H1 (cell line): ENCODE data around the gene BPIFB6. TPM values are rescaled to one million over a fixed set of nuclear protein-coding genes. Genes with fewer than 3 reads are reported as not detected.

Source experiments
- CTCF ChIA-PET: fragments of 300-600 bp; sonication (Branson Sonifier 250); formaldehyde crosslinking; loops from one replicate; lab custom pipeline; 2021; ENCODE audit not compliant: partially characterized antibody; lab: Charles Lee
- POLR2A ChIA-PET: fragments of 300-600 bp; sonication (Branson Sonifier 250); formaldehyde crosslinking; loops from one replicate; lab custom pipeline; 2021; ENCODE audit warnings: inconsistent platforms; ENCODE audit not compliant: partially characterized antibody; lab: Charles Lee
- DNase-seq, 2 experiments: peaks; one replicate each; pipeline versions ENCODE4 v3.0.0 to v3.0.0-alpha.2; 2010 to 2022; ENCODE audit warnings: low spot score in 2 of 2, low read depth in 1 of 2, mixed read lengths in 1 of 2
- FAIRE-seq: peaks from 2 replicates; lab custom pipeline; 2011; peaks lifted over from hg19 to GRCh38; lab: Jason Lieb, UNC
- H2AFZ ChIP-seq: 2 replicates; pipeline ENCODE4 v1.8.1; 2012; ENCODE audit warnings: low read length, inconsistent platforms
- H2AK5ac ChIP-seq: 2 replicates; pipeline ENCODE4 v1.6.1; 2013; ENCODE audit warnings: low read depth, low read length
- H2BK120ac ChIP-seq: replicated peaks from 2 replicates; pipeline ENCODE3; 2013; ENCODE audit warnings: low read depth, low read length, inconsistent platforms
- H2BK12ac ChIP-seq: 2 replicates; pipeline ENCODE4 v1.6.1; 2013; ENCODE audit warnings: low read depth, low read length
- H2BK15ac ChIP-seq: 2 replicates; pipeline ENCODE4 v1.6.1; 2013; ENCODE audit warnings: low read length
- H2BK20ac ChIP-seq: 2 replicates; pipeline ENCODE4 v1.6.1; 2013; ENCODE audit warnings: low read length
- H2BK5ac ChIP-seq: 2 replicates; pipeline ENCODE4 v1.6.1; 2013; ENCODE audit warnings: low read depth, low read length
- H3K14ac ChIP-seq: 2 replicates; pipeline ENCODE4 v1.6.1; 2013; ENCODE audit warnings: inconsistent platforms; ENCODE audit not compliant: insufficient read length
- H3K18ac ChIP-seq: 2 replicates; pipeline ENCODE4 v1.6.1; 2013; ENCODE audit warnings: low read length; ENCODE audit errors: extremely low read depth
- H3K23ac ChIP-seq: 2 replicates; pipeline ENCODE4 v1.6.1; 2013; ENCODE audit warnings: inconsistent platforms; ENCODE audit not compliant: insufficient read length
- H3K23me2 ChIP-seq: 2 replicates; pipeline ENCODE4 v1.6.1; 2013; ENCODE audit warnings: low read depth, low read length
- H3K27ac ChIP-seq: 2 replicates; pipeline ENCODE4 v1.6.1; 2011; ENCODE audit warnings: low read depth, low read length, inconsistent platforms
- H3K27me3 ChIP-seq, 4 experiments: replicated peaks in 1 of 4; 1 replicate in 1 of 4; 2 replicates in 3 of 4; pipeline versions ENCODE4 v1.6.1 to v1.8.1; 2011 to 2013; ENCODE audit warnings: low read length in 3 of 4, mild to moderate bottlenecking in 3 of 4, inconsistent platforms in 2 of 4, mixed read lengths in 2 of 4, moderate library complexity in 1 of 4; ENCODE audit not compliant: control insufficient read depth in 3 of 4, insufficient read depth in 3 of 4; ENCODE audit errors: extremely low read depth in 1 of 4
- H3K36me3 ChIP-seq, 4 experiments: 2 replicates each; pipeline versions ENCODE4 v1.6.1 to v1.8.1; 2011 to 2013; ENCODE audit warnings: mild to moderate bottlenecking in 4 of 4, low read length in 3 of 4, moderate library complexity in 2 of 4, control low read depth in 1 of 4, inconsistent platforms in 1 of 4; ENCODE audit not compliant: insufficient read depth in 4 of 4, control insufficient read depth in 2 of 4
- H3K4ac ChIP-seq: replicated peaks from 2 replicates; pipeline ENCODE3; 2013; ENCODE audit warnings: low read length, low read depth, mixed read lengths, inconsistent platforms; ENCODE audit not compliant: insufficient read length
- H3K4me1 ChIP-seq, 4 experiments: replicated peaks in 1 of 4; 1 replicate in 1 of 4; 2 replicates in 3 of 4; pipeline versions ENCODE4 v1.6.1 to v1.8.1; 2011 to 2013; ENCODE audit warnings: low read length in 3 of 4, inconsistent platforms in 2 of 4, mixed read lengths in 1 of 4; ENCODE audit not compliant: insufficient read depth in 4 of 4, control insufficient read depth in 3 of 4
- H3K4me2 ChIP-seq, 2 experiments: 2 replicates each; pipeline versions ENCODE4 v1.6.1 to v1.8.1; 2011 to 2013; ENCODE audit warnings: low read depth in 2 of 2, low read length in 2 of 2, control low read depth in 1 of 2, inconsistent platforms in 1 of 2, mild to moderate bottlenecking in 1 of 2; ENCODE audit not compliant: insufficient read depth in 1 of 2
- H3K4me3 ChIP-seq, 4 experiments: fragments of 200-600, 300-600 bp in 1 of 4; sonication (generic), shearing (Covaris generic), sonication (Bioruptor Twin) in 1 of 4; 2 replicates each; pipeline versions ENCODE4 v1.5.1 to v1.8.1; 2011 to 2016; ENCODE audit warnings: low read length in 4 of 4, low read depth in 3 of 4, control low read depth in 2 of 4, inconsistent platforms in 2 of 4, mild to moderate bottlenecking in 2 of 4, mixed read lengths in 1 of 4, moderate library complexity in 1 of 4; ENCODE audit not compliant: insufficient read depth in 2 of 4; ENCODE audit errors: extremely low read depth in 1 of 4
- H3K56ac ChIP-seq: replicated peaks from 2 replicates; pipeline ENCODE3; 2013; ENCODE audit warnings: low read depth, mild to moderate bottlenecking, mixed read lengths, low read length, inconsistent platforms; ENCODE audit not compliant: insufficient read length
- H3K79me1 ChIP-seq: 2 replicates; pipeline ENCODE4 v1.6.1; 2013; ENCODE audit warnings: low read depth, low read length, control low read depth
- H3K79me2 ChIP-seq, 2 experiments: 2 replicates each; pipeline versions ENCODE4 v1.6.1 to v1.8.1; 2012 to 2013; ENCODE audit warnings: low read length in 2 of 2, mild to moderate bottlenecking in 2 of 2, inconsistent platforms in 1 of 2; ENCODE audit not compliant: insufficient read depth in 2 of 2, control insufficient read depth in 1 of 2
- H3K9ac ChIP-seq, 4 experiments: replicated peaks in 1 of 4; 1 replicate in 1 of 4; 2 replicates in 3 of 4; pipeline versions ENCODE4 v1.6.1 to v1.8.1; 2011 to 2013; ENCODE audit warnings: low read depth in 3 of 4, low read length in 3 of 4, control low read depth in 2 of 4, mild to moderate bottlenecking in 2 of 4, moderate library complexity in 2 of 4, inconsistent platforms in 1 of 4; ENCODE audit errors: extremely low read depth in 1 of 4
- H3K9me3 ChIP-seq, 2 experiments: 2 replicates each; pipeline versions ENCODE4 v1.6.1 to v1.8.1; 2012 to 2013; ENCODE audit warnings: mild to moderate bottlenecking in 2 of 2, moderate library complexity in 2 of 2, control low read depth in 1 of 2, inconsistent platforms in 1 of 2, low read depth in 1 of 2, low read length in 1 of 2, mixed read lengths in 1 of 2; ENCODE audit not compliant: insufficient read depth in 2 of 2
- H4K20me1 ChIP-seq, 2 experiments: replicated peaks in 1 of 2; 2 replicates each; pipeline versions ENCODE3 to v1.8.1; 2011 to 2013; ENCODE audit warnings: inconsistent platforms in 2 of 2, low read length in 2 of 2, mild to moderate bottlenecking in 1 of 2; ENCODE audit not compliant: insufficient read depth in 2 of 2, control insufficient read depth in 1 of 2
- H4K5ac ChIP-seq: 2 replicates; pipeline ENCODE4 v1.6.1; 2013; ENCODE audit warnings: low read length, low read depth, mixed read lengths, inconsistent platforms; ENCODE audit not compliant: insufficient read length
- H4K8ac ChIP-seq: 2 replicates; pipeline ENCODE4 v1.8.0; 2013; ENCODE audit warnings: mild to moderate bottlenecking, moderate library complexity, low read length, inconsistent platforms; ENCODE audit not compliant: insufficient read depth; ENCODE audit errors: extremely low read depth
- H4K91ac ChIP-seq: replicated peaks from 2 replicates; pipeline ENCODE3; 2013; ENCODE audit warnings: low read length, mixed read lengths, inconsistent platforms; ENCODE audit not compliant: insufficient read length
- CHD2 ChIP-seq: IDR thresholded peaks from 2 replicates; pipeline ENCODE4 v1.6.1; 2012; ENCODE audit warnings: low read length, improper control_type of control experiment
- CTBP2 ChIP-seq: IDR thresholded peaks from 2 replicates; pipeline ENCODE4 v1.7.0; 2011; ENCODE audit warnings: borderline replicate concordance, mild to moderate bottlenecking, moderate library complexity, mixed read lengths, low read length; ENCODE audit not compliant: insufficient read depth, insufficient read length
- HDAC2 ChIP-seq, 2 experiments: fragments of 300-600 bp in 1 of 2; sonication (generic) in 1 of 2; IDR thresholded peaks; 2 replicates each; pipeline ENCODE4 v1.6.1; 2011 to 2012; ENCODE audit warnings: low read depth in 2 of 2, low read length in 2 of 2, mild to moderate bottlenecking in 2 of 2, moderate library complexity in 2 of 2, borderline replicate concordance in 1 of 2, inconsistent platforms in 1 of 2
- MAFK ChIP-seq: IDR thresholded peaks from 2 replicates; pipeline ENCODE4 v1.6.1; 2012; ENCODE audit warnings: low read depth, mild to moderate bottlenecking, improper control_type of control experiment, low read length
- SP4 ChIP-seq: IDR thresholded peaks from 2 replicates; pipeline ENCODE4 v1.6.1; 2012; ENCODE audit warnings: low read length, inconsistent platforms
- TAF1 ChIP-seq: IDR thresholded peaks from 2 replicates; pipeline ENCODE4 v1.6.1; 2011; ENCODE audit warnings: mild to moderate bottlenecking, low read depth, low read length
- TAF7 ChIP-seq: optimal IDR thresholded peaks from 2 replicates; pipeline ENCODE3; 2011; ENCODE audit warnings: low read depth, mild to moderate bottlenecking, inconsistent platforms, low read length, moderate library complexity, borderline replicate concordance
- WGBS, 2 experiments: shearing (Covaris generic) in 1 of 2; methylation state at CpG; one replicate each; pipeline versions ENCODE4 v1.1.6 to v1.1.7; 2013 to 2015; ENCODE audit warnings: low lambda C conversion rate in 2 of 2, mixed read lengths in 2 of 2, inconsistent platforms in 1 of 2, low coverage in 1 of 2, missing lambda C conversion rate in 1 of 2; ENCODE audit not compliant: insufficient replicate concordance in 2 of 2, insufficient coverage in 1 of 2, insufficient read length in 1 of 2; ENCODE audit errors: extremely low coverage in 1 of 2, missing lambda C conversion rate in 1 of 2; 5-methylcytosine and 5-hydroxymethylcytosine counted together
- polyA plus RNA-seq, 7 experiments: library from polyadenylated mRNA; depleted of rRNA in 3 of 7; stranded (reverse) in 5 of 7; unstranded in 2 of 7; fragments of >200 nt in 5 of 7; fragments of 200-250 nt in 2 of 7; gene quantifications; 1 replicate in 5 of 7; 2 replicates in 1 of 7; 4 replicates in 1 of 7; pipeline versions ENCODE4 v1.2.1 to v1.2.3, GENCODE V29; 2011 to 2013; ENCODE audit warnings: missing spikeins in 2 of 7, mixed read lengths in 2 of 7
- total RNA-seq: library from RNA; stranded (reverse); fragmentation: NEBNext Ultra II Directional; extraction: Animal tissue kit (Norgen Biotek cat#: 25700); gene quantifications from 2 replicates; pipeline ENCODE4 v1.2.1, GENCODE V29; 2021
- TF ChIP-seq, protein P1 (sequence below): IDR thresholded peaks from 2 replicates; pipeline ENCODE4 v1.6.1; 2011; ENCODE audit warnings: low read depth, mild to moderate bottlenecking, low read length; ENCODE audit not compliant: insufficient read depth
- TF ChIP-seq, protein P2 (sequence below): IDR thresholded peaks from 2 replicates; pipeline ENCODE4 v1.6.1; 2012; ENCODE audit warnings: inconsistent platforms
- TF ChIP-seq, protein P3 (sequence below): IDR thresholded peaks from 2 replicates; pipeline ENCODE4 v1.6.1; 2012; ENCODE audit warnings: inconsistent platforms

BPIFB6 gene
- total and polyA plus RNA-seq, 2 of the 8 experiments (the other 6 are each of a cell fraction or from before 2014, with no cell fraction given): not detected

DNA sequence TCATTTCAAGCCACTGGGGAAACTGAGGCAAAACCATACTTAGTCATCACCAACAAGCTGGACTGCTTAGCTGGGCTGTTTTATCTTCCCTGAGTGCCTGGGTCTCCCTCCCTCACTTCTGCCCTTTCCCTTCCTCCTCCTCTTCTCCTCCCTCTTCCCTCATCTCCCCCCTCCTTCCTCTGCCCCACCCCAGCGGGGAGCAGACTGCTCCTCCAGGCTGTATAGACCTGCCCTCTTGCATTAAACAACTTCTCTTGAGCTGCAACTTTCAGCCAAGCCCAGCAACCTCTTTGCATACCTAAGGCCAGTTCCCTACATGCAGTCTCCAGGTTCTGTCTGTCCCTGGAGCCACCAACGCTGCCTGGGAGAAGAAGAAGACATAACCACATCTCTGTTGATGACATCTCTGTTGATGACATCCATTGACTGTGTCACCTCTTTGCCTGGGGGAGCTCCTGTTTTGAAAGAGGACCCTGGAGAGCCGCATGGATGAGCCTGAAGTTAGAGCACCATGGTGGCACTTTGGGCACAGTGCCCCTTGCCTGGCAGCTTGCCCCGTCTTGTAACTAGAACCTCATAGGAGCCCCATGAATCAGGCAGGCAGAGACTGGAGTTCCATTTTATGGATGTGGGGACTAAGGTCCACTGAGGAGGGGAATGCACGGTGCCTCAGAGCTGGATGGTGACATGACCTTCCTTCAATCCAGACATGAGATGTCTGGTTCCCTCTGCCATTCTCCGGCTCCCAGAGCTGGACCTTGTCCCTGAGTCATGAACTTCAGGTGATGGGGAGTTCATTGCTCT, 7.8 kb upstream of the BPIFB6 start:
- H3K36me3 ChIP-seq: no peaks in the 10 kb centered on the region
- peaks cover 8% of the 10 kb centered on the region; the same call in 1 of the 2 replicates for H3K23me2 ChIP-seq
- no peak overlapping the region for H2AK5ac ChIP-seq
- H3K18ac ChIP-seq: no peak overlapping the region
- H3K14ac ChIP-seq: no peak overlapping the region
- no peak overlapping the region for H3K4ac ChIP-seq
- H2BK12ac ChIP-seq: no peak overlapping the region
- H4K8ac ChIP-seq: no peak overlapping the region
- no peak overlapping the region for H2AFZ ChIP-seq
- H2BK120ac ChIP-seq: no peak overlapping the region
- H3K4me3 ChIP-seq: no peak overlapping the region
- no peak overlapping the region for H2BK15ac ChIP-seq
- CTCF ChIA-PET: interaction anchor here (0.6 to 11.8 kb wide), 3 partner anchors 18 to 34 kb away, joined by 3 to 86 read pairs (median 4); partner anchors contain the start of genes BPIFB2 and SUN5
- H4K91ac ChIP-seq: no peak overlapping the region
- no peak overlapping the region for H3K4me2 ChIP-seq
- no peaks in the 10 kb centered on the region for H3K9me3 ChIP-seq
- H3K27ac ChIP-seq: no peak overlapping the region
- WGBS, 2 experiments: 71% methylated on average over 6 of the region's 6 CpGs; no CpG with 5 or more reads in 1 of the 2 experiments
- H3K27me3 ChIP-seq: no peaks in the 10 kb centered on the region
- H3K23ac ChIP-seq: no peak overlapping the region
- no peaks in the 10 kb centered on the region for H3K4me1 ChIP-seq
- DNase-seq: no peak
- H3K9ac ChIP-seq: no peak overlapping the region
- H3K56ac ChIP-seq: no peak overlapping the region
- H2BK20ac ChIP-seq: no peak overlapping the region
- no peak for FAIRE-seq
- H3K79me1 ChIP-seq: no peaks in the 10 kb centered on the region
- POLR2A ChIA-PET: no interaction called here
- H3K79me2 ChIP-seq: no peaks in the 10 kb centered on the region
- peaks cover 0 to 3% of the 10 kb centered on the region in 2 experiments for H4K20me1 ChIP-seq
- H4K5ac ChIP-seq: no peak overlapping the region
- H2BK5ac ChIP-seq: no peak overlapping the region
- TF ChIP-seq CHD2: no peak
- no peak for TF ChIP-seq HDAC2 (IDR thresholded peaks at IDR 0.05; ENCODE audit: borderline replicate concordance in 1 of 2, low read depth in 2 of 2, low read length in 2 of 2)
- TF ChIP-seq, protein P1, sequence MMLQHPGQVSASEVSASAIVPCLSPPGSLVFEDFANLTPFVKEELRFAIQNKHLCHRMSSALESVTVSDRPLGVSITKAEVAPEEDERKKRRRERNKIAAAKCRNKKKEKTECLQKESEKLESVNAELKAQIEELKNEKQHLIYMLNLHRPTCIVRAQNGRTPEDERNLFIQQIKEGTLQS: no peak
- TF ChIP-seq SP4: no peak
- no peak for TF ChIP-seq TAF1
- TF ChIP-seq, protein P2, sequence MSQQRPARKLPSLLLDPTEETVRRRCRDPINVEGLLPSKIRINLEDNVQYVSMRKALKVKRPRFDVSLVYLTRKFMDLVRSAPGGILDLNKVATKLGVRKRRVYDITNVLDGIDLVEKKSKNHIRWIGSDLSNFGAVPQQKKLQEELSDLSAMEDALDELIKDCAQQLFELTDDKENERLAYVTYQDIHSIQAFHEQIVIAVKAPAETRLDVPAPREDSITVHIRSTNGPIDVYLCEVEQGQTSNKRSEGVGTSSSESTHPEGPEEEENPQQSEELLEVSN: no peak
- no peak for TF ChIP-seq CTBP2
- TF ChIP-seq TAF7: no peak
- TF ChIP-seq, protein P3, sequence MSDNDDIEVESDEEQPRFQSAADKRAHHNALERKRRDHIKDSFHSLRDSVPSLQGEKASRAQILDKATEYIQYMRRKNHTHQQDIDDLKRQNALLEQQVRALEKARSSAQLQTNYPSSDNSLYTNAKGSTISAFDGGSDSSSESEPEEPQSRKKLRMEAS: no peak
- no peak for TF ChIP-seq MAFK
